ENCODE results near the gene PFKP. TPM values are rescaled to one million over a fixed set of nuclear protein-coding genes. Genes with fewer than 3 reads are reported as not detected.

The PFKP gene
- total RNA-seq, 1 donor from 2014 or later: 292 TPM

GRCh38 chr10:3129581-3130340, 62.4 kb downstream of the PFKP start:
- peaks cover 6% of the 10 kb centered on the region for H3K36me3 ChIP-seq (ENCODE audit: control insufficient read depth, insufficient read depth, low read length)
- H3K27me3 ChIP-seq (ENCODE audit: control insufficient read depth, insufficient read depth, low read length): no peaks in the 10 kb centered on the region
- H3K4me3 ChIP-seq (ENCODE audit: low read depth, low read length): no peak overlapping the region
- no peak for TF ChIP-seq CTCF (IDR thresholded peaks at IDR 0.05; ENCODE audit: insufficient read depth, low read length, poor library complexity, severe bottlenecking)
- DNase-seq (ENCODE audit: low read depth): no peak

GRCh38 chr10:3131098-3131497, 63.8 kb downstream of the PFKP start:
- Histone ChIP-seq H3K27me3 (ENCODE audit: control insufficient read depth, insufficient read depth, low read length) (no peaks in the 10 kb centered on the region), H3K4me3 (ENCODE audit: low read depth, low read length) (no peak overlapping the region), H3K36me3 (ENCODE audit: control insufficient read depth, insufficient read depth, low read length) (peaks cover 5% of the 10 kb centered on the region)
- TF ChIP-seq CTCF (IDR thresholded peaks at IDR 0.05; ENCODE audit: insufficient read depth, low read length, poor library complexity, severe bottlenecking): no peak
- DNase-seq (ENCODE audit: low read depth): peak; percentile 25

GRCh38 chr10:3132036-3133025, 65.0 kb downstream of the PFKP start:
- Histone ChIP-seq H3K4me3 (ENCODE audit: low read depth, low read length) (no peak overlapping the region), H3K27me3 (ENCODE audit: control insufficient read depth, insufficient read depth, low read length) (no peaks in the 10 kb centered on the region), H3K36me3 (ENCODE audit: control insufficient read depth, insufficient read depth, low read length) (peaks cover 8% of the 10 kb centered on the region)
- no peak for TF ChIP-seq CTCF (IDR thresholded peaks at IDR 0.05; ENCODE audit: insufficient read depth, low read length, poor library complexity, severe bottlenecking)
- DNase-seq (ENCODE audit: low read depth): no peak

GRCh38 chr10:3133948-3134347, 66.6 kb downstream of the PFKP start:
- Histone ChIP-seq H3K4me3 (ENCODE audit: low read depth, low read length) (no peak overlapping the region), H3K36me3 (ENCODE audit: control insufficient read depth, insufficient read depth, low read length) (peaks cover 8% of the 10 kb centered on the region), H3K27me3 (ENCODE audit: control insufficient read depth, insufficient read depth, low read length) (no peaks in the 10 kb centered on the region)
- DNase-seq (ENCODE audit: low read depth): no peak
- no peak for TF ChIP-seq CTCF (IDR thresholded peaks at IDR 0.05; ENCODE audit: insufficient read depth, low read length, poor library complexity, severe bottlenecking)

GRCh38 chr10:3135006-3135405, 67.7 kb downstream of the PFKP start:
- no peak for TF ChIP-seq CTCF (IDR thresholded peaks at IDR 0.05; ENCODE audit: insufficient read depth, low read length, poor library complexity, severe bottlenecking)
- H3K27me3 ChIP-seq (ENCODE audit: control insufficient read depth, insufficient read depth, low read length): no peaks in the 10 kb centered on the region
- H3K4me3 ChIP-seq (ENCODE audit: low read depth, low read length): no peak overlapping the region
- peaks cover 10% of the 10 kb centered on the region for H3K36me3 ChIP-seq (ENCODE audit: control insufficient read depth, insufficient read depth, low read length)
- DNase-seq (ENCODE audit: low read depth): no peak

Data from kidney epithelial cell (primary cell).